UCSD-AML1 (cell line): ENCODE data around the gene DSCAML1.
A peak's percentile ranks its signal among the peaks of the same experiment; 100 is the strongest.

Experiments
- DNase-seq: peaks from one replicate; lab custom pipeline; 2025; ENCODE audit not compliant: unreplicated experiment; lab: John Stamatoyannopoulos, UW

Gene DSCAML1

DNA sequence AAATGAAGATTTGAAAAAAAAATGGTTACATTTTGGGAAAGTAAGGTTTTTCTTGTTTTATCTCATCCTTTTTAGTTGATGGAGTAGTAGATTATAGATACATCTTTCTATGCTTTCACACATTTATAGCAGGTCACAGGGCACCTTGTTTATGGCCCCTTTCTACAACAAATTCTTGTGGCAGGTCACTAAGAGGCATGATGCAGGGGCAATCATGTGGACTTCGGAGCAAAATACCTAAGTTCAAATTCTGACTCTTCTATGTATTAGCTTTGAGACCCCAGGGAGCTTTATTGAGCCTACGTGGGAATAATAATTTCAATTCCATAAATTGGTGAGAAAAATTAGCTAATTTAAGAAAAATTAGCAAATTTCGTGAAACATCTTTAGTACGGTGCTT, 177.4 kb downstream of the DSCAML1 start:
- DNase-seq, result no peak

DNA sequence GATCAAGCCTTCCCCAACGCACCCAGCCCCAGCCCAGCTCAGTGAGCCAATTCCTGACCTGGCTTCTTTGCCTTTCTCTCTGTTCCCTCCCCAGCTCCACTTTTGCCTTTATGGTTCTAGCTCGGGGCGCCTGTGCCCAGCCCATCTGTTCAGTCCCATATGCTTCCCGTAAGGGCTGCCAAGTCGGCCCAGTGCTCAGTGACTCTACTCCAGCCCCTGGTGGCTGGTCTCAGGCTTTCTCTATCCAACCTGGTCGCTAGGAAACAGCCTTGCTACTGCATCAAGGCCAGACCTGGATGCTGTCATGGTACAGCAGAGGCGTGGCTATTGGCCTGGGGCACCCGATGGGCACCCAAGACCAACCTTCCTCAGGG, 178.0 kb downstream of the DSCAML1 start:
- no peak for DNase-seq

DNA sequence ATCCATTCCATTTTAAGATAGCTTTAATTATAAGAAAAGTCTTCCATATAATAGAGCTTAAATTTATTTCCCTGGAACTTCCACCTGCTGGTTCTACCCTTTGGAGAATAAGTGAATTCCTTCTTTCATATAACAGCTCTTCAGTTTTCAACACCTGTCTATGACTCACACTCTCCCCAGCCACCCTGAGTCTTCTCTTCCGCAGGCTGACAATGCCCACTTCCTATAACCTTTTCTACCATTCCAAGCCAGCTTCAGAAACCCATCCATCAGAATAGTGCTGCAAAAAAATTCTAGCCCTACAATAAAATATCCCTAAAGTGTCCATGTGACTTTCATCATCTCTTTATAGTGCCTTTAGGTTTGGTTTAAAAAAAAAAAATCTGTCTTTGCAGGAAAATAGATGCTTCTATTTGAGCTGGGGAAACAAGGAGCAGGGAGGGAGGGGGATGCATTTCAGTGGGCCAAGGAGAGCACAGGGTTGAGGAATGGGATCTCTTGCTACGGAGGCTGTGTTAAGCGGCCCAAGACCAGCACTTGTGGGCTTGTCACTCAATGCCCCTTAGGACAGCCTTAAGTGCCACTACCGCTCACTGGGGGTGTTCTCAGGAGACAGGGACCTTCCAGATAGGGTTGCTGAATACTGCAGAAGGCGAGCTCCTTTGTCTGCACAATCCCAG, 178.6 kb downstream of the DSCAML1 start:
- DNase-seq, result no peak

DNA sequence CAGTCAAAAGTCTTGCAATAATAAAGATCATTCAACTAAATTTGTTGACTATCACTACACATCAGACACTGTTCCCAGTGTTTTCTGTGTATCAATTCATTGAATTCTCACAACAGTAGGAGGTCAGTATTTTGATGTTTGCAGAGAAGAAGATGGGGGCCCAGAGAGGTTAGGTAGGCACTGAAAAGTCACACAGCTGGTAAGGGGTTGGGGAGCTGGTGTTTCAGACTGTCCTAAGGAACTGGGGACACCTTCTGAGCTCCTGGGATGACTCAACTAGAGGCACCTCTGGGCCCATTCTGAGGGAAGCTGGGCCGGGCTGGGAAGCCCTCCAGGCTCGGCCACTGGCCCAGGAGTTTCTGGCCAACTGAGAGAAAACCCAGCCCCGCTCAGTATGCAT, 180.0 kb downstream of the DSCAML1 start:
- no peak for DNase-seq

DNA sequence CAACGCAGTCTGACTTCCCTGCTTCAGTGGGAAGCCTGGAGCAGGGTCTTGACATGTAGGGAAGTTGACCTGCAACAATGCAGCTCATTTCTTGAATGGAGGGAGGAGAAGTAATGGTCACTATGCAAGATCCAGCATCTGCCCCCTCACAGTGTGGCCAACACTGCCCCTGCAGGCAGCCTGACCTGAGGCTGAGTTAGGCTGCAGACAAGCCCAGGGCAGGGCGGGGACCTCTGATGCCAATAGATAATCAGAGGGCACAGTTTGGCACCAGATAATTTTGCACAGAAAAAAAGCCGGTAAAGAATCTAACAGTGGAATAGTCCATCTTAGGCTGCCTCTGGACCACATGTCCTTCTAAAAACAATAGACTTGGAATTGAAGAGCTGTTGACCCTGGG, 182.3 kb downstream of the DSCAML1 start:
- DNase-seq, result no peak

DNA sequence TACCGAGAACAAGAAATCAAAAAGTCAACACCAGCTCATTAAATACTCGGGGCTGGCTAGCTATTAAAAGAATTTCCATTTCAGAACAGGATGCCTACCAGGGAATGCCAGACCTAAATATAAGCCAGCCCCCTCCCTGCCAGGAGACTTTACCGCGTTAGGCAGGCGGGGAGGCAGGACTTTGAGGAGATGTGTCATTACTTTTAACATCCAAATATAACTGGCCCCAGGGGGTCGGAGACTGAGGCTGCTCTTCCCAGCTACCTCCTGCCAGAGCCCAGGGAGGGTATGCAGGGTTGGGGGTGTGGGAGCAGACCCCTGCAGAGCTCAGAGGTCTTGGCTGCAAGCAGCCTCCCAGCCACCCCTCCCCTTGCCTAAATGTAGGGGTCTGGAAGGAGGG, 183.5 kb downstream of the DSCAML1 start:
- no peak for DNase-seq

DNA sequence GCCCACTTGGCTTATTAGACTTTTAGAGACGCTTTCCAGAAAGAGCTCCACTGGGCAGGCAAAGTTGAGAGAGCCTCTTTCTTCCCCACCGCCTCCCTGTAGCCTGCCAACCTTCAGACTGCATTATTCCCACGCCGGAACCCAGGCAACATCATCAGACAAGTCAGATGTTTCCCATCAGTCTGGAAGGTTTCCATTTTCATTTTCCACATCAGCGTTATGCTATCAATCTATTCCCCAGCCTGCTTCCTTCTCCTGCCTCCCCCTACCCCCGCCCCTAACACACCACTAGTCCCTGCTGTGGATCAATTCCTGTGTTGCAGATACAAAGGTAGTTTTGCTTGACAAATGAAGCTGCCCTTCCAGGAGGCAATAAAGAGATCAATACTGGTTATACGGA, 184.8 kb downstream of the DSCAML1 start:
- no peak for DNase-seq

DNA sequence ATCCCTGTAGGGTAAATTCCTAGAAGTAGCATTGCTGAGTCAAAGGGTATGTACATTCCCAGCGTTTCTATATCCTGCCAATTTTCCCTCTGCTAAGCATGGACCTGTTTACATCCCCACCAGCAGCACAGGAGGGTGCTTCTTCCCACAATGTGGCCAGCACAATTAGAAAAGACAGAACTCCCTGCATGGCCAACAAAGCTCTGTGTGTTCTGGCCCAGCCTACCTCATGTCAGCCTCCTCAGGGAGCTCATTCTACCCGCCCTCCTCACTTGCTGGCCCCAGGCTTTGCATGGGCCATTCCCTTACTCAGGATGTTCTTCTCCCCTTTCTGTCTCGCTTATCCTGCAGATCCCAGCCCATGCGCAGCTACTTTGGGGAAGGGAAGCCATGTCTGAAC, 186.1 kb downstream of the DSCAML1 start:
- DNase-seq, result no peak

DNA sequence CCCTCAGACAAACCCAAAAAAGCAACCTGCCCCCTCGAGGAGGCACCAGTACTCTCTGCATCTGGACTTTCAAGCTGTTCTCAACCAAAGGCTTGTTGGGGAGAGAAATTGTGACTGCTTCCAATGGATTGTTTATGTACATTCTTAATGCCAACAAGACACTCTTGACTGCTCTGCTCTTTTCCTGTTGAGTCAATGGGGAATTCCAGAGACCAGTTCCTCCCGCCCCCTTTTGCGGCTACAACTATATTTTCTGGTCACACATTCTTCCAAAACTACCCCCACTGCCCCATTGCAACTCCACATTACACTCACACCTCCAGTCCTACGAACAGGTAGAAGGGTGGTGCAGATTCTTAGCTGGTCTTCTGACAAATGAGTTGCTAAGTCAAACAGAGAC, 187.0 kb downstream of the DSCAML1 start:
- DNase-seq, result no peak

DNA sequence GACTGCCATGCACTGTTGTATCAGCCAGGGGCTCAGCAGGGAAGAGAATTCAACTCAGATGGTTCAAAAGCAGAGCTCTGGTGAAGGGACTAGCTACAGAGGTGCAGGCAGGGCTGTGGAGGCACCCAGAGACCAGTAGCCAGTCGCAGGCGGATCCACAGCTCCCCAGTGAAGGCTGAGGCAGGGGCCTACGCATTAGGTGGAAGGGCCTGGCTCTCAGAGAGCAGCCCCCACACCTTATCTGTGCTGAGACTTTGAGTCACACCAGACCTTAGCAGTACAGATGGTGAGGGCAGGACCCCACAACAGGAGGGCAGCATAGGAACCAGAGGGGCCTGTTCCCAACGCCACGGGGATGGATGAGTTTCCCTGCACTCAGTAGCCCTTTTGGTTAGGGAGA, 189.6 kb downstream of the DSCAML1 start:
- DNase-seq, result no peak

DNA sequence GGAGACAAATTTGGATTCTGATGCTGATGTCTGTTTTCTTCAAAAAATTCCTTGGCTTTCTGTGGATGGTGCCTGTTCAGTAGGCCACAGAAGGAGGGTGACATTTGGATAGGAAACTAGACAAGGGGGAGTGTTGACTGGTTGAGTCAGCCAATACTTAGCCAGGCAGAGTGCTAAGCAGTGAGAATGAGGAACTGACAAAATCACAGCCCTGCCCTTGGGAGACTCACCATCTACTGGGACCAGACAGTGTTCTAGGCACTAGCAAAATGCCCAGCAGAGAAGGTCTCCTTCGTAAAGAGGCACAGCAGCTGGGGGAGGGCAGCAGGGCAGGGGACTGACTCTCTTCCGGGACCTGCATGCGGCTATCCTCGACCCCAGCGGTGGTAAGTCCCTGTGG, 190.2 kb downstream of the DSCAML1 start:
- DNase-seq, result no peak

DNA sequence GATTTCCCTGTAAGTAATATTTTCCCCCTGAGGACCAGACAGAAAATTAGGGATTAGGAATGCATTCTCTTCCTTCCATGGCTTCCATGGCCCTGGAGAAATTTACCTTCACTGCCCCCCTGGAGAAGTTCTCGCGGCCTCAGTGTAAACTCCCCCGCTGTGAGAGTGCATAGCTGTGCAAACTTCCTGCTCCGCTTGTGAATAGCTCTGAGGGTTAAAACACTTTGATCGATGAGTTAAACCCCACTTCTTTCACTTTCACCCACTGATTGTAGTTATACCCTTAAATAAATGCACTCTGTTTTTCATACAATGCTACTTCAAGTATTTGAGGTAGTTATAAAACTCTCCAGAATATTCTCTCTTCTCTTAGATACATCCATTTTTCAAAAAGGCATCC, 190.8 kb downstream of the DSCAML1 start:
- DNase-seq, result no peak

DNA sequence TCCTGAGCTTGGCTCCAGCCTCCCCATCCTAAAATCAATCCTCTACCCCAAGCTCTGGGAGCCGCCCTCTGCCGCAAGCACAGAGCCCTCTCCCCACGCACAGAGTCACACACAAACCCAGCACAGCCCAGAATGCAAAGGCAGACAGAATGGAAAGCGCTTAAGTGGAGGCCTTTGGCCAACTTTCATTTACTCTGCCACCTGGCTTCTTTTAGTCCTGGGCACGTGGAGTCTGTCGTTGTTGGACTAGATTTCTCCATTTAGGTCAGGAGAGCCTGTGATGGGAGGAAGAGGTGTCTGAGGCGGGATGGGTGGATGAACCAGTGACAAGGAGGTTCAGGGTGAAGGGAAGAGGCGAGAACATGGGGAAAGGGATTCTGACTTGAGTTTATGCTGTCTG, 191.7 kb downstream of the DSCAML1 start:
- DNase-seq, result no peak

DNA sequence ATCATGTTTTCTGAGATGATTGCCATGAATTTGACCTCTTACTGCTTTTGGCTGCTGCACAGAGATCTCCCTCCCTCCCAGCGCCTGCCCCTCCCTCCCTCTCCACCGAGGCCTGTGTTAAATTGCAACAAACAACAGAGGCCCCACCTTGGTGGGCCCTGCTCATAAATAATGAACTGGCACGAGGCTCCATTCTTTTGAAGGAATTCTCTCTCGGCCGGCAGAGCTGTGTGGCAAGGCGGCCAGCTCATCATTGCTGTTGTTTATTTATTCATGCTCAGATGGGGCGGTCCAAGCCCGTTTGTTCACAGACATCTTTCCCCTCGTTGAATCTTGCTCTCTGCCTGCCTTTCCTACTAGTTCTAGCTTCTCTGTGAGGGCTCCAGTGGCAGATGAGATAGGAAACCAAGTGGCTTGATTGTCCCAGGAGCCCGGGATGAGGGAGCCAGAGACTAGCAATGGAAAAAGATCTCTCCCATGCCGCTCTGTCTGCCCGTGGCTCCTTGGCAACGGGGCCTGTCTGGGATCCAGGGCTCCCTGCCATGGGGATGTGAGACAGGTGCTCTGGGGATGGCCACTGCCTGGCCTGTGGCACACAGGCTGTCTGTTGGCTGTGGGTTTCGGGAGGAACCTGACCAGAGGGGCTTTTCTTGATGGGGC, 192.6 kb downstream of the DSCAML1 start:
- no peak for DNase-seq

DNA sequence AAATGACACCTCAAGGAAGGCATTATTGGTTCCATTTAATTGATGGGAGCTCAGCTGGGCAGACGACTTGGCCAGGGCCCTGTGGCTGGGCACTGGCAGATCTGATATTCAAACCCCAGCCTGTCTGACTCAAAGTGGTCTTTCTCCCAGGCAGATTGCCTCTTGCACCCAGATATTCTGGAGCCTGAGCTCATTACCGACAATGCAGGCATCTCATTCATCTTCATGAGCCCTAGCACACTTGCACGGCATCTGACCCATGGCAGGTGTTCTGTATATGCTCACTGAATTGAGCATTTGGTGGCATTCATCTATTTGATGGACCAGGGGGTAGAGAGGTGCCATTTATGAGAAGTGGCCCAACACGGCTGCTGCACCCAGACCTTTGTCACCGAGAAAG, 193.1 kb downstream of the DSCAML1 start:
- no peak for DNase-seq

DNA sequence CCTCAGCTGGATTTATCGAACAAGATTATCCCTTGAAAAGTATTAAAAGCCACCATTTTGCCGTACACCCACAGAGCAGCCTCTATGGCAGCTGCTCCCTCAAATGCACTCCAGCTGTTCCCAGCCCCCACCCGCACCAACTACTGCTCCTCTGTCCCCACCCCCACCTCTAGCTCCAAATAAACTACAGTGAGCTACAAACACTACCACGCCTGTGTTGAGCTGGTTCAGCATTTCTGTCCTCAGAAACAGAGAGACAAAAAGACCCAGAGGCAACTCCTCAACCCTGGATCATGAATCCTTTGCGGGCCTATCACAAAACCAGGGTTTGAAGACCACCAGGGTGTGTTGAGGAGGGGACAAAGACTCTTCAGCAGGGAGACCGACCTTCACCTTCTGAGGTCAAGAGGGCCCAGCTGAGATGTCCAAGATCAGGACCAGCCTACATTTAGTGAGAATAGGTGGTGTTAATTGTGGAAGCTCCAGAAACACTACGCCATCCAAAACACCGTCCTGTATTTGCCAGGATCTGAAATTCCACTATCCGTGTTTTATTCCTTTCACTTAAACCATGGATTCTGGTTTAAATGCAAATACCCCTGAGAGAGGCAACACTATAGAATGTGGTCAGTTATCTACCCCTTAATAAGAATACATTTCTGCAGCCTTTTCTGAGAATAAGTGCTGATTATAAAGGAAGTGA, 195.9 kb downstream of the DSCAML1 start:
- no peak for DNase-seq

DNA sequence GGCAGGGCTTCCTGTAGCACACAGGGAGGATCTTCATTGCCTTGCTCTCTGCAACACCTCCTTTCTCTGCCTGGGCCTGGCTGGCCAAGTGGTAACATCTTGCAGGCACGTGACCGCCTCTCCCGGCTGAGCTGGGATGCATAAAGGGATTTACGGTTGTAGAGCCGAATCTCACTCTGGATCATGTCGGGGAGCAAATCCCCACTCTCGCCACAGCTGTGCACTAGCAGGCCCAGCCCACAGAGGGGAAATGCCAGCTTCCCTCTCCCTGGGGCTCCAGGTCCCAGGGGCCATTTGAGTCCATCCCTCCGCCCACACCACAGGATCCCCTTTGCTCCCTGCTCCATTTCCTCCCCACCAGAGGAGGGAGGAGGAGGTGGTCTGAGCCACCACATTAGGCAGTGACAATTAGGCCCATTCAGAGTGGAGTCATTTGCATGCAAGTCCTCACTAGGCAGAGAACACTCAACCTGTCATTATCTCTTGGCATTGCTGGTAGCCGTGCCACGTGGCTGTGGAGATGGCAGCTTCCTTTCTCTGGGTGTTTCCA, 196.7 kb downstream of the DSCAML1 start:
- DNase-seq, result no peak

DNA sequence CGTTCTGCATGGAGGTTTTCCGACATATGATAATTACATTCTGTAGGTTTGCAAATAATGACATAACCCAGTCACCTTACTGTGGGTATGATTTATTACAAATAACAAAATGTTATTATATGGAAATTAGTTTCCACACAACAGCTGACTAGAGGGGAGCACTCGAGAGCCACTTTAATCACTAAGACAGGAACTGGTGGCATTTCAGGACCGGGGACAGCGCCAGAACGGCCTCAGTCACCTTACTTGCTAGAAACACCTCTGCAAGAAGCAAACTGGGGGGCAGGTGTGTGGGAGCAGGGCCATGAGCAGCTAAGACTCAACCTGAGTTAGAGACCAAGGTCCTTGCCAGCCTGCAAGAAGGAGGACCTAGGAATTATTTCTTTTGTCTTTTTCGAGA, 199.9 kb downstream of the DSCAML1 start:
- peak; percentile 54 for DNase-seq

DNA sequence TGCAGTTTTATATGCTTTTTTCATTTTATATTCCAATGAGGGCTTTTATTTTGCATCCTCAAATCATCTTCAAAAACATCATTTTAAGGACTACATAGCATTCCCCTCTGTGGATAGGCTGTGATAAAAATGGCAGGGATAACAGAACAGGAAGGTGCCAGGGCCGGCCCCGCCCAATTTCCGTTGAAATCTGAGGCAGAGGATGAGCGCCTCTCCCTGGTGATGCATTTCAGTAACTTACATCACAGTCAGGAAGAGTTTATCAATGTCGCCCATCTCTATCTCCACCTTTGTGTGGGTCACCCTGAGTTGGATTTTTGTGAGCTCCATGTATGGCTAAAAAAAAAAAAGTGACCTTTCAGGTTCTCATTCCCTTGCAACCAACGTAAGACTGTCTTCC, 201.6 kb downstream of the DSCAML1 start:
- DNase-seq, result no peak

DNA sequence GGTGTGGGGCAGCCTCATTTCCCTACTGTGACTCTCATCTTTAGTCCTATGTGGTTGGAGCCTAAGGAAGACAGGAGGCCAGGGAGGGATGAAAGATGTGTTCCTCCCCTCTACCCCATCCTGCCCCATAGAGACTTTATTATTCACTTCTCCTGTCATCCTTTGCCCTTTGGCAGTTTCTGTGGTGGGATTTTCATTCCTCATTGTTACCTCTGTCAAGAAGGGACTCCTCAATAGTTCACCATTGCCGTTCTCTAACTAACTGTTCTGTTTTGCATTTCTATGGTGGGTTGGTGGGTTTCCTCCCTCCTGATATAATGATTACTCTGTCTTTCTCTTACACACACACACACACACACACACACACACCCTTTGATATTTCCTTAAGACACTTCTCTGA, 202.3 kb downstream of the DSCAML1 start:
- DNase-seq, result no peak

DNA sequence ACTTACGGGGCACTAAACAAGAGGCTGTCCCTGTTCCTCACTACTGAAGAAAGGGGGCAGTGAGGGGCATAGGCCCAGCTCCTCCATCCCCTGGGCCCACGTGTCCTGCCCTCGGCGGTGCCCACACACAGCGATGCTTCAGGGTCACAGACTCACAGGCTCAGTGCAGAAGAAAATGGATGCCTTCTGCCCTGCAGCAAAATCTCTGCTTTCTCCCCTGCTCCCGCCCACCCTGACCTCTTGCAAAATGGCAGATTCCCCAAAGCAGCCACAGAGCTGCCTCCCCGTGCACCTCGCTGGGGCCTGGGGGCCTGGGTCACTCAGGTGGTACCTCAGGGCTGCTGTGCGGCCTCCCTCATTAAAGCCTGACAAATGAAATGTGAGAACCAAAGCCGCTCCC, 204.0 kb downstream of the DSCAML1 start:
- no peak for DNase-seq

DNA sequence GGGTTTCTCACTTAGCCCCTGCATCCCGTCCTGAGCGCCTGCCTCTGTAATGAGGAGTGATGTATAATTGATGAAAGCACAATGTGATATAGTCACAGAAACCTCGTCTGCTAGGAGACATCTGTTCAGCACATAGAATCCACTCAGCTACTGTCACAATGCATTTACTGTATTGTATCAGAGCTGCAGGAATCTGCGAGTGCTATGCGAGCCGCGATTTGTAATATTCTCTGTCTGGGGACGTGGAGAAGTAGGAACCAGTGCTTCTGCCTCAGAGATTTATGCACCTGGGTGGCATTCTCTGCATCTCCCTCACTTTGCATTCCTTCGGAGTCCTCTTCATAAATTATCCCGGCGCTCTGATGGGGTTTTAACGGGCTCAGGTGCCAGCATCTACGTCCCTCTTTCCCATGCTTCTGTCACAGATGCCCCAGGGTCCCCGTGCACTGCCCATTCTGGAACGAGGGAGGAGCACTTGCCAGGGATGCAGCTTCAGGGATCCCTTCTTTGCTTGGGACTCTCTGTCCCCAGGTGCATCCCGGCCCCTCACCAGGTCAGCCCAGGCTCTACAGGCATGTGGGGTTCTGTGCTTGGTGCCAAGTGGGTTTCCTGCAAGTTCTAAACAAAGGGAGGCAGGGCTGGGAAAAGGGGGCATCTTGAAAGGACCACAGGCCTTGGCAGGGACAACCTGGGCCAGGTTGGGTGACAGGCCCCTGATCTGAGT, 205.5 kb downstream of the DSCAML1 start:
- no peak for DNase-seq
